HL-60 (cell line): Measurements from ENCODE around the gene STAT4.

ENCODE experiments used
- DNase-seq, 2 experiments: peaks; one replicate each; pipeline ENCODE4 v3.0.0-alpha.2; 2010 to 2020; ENCODE audit warnings: low read depth in 1 of 2, low spot score in 1 of 2
- H3K27ac ChIP-seq: fragments of 250-450 bp; sonication (Bioruptor Pico); replicated peaks from 2 replicates; pipeline ENCODE4 v1.5.1; 2020; ENCODE audit warnings: mild to moderate bottlenecking, moderate library complexity
- H3K27me3 ChIP-seq: fragments of 250-450 bp; sonication (Bioruptor Pico); 2 replicates; pipeline ENCODE4 v1.5.1; 2021; ENCODE audit warnings: mild to moderate bottlenecking, moderate library complexity; ENCODE audit not compliant: insufficient read depth, poor library complexity, severe bottlenecking
- H3K4me3 ChIP-seq: replicated peaks from 2 replicates; pipeline ENCODE4 v1.5.1; 2011; ENCODE audit warnings: mild to moderate bottlenecking, control low read depth, low read length; ENCODE audit not compliant: insufficient read depth
- CTCF ChIP-seq: IDR thresholded peaks from one replicate; pipeline ENCODE4 v1.5.1; 2011; ENCODE audit warnings: low read length, control low read depth, inconsistent platforms; ENCODE audit not compliant: insufficient read depth
- GABPA ChIP-seq: IDR thresholded peaks from 2 replicates; pipeline ENCODE4 v1.6.1; 2012; ENCODE audit warnings: low read depth
- POLR2AphosphoS5 ChIP-seq: IDR thresholded peaks from 2 replicates; pipeline ENCODE4 v1.6.1; 2012; ENCODE audit warnings: low read depth
- REST ChIP-seq: IDR thresholded peaks from 2 replicates; pipeline ENCODE4 v1.6.1; 2012; ENCODE audit warnings: low read depth; ENCODE audit not compliant: insufficient replicate concordance
- SPI1 ChIP-seq: IDR thresholded peaks from 2 replicates; pipeline ENCODE4 v1.6.1; 2012; ENCODE audit warnings: low read depth, mild to moderate bottlenecking, borderline replicate concordance

Gene STAT4

GRCh38 chr2:191169456-191170300 lies 18.9 kb upstream of the STAT4 start:
- peaks cover 7% of the 10 kb centered on the region for H3K27me3 ChIP-seq
- DNase-seq, result no peak
- no peak overlapping the region for H3K27ac ChIP-seq
- H3K4me3 ChIP-seq, result no peak overlapping the region
- no peak for TF ChIP-seq SPI1
- TF ChIP-seq POLR2AphosphoS5, result no peak
- TF ChIP-seq REST, result no peak
- TF ChIP-seq CTCF, result no peak
- no peak for TF ChIP-seq GABPA

- peaks cover 7% of the 10 kb centered on the region for H3K27me3 ChIP-seq
- no peak overlapping the region for H3K4me3 ChIP-seq
- no peak overlapping the region for H3K27ac ChIP-seq
- TF ChIP-seq SPI1 (no peak), CTCF (no peak), REST (no peak), POLR2AphosphoS5 (no peak), GABPA (no peak)
- DNase-seq, result no peak
These were observed 17.0 kb upstream of the STAT4 start for GRCh38 chr2:191167766-191168165.

- DNase-seq, result no peak
- no peak overlapping the region for H3K4me3 ChIP-seq
- TF ChIP-seq REST, result no peak
- no peak for TF ChIP-seq POLR2AphosphoS5
- no peak for TF ChIP-seq SPI1
- no peak for TF ChIP-seq CTCF
- no peak for TF ChIP-seq GABPA
- peaks cover 7% of the 10 kb centered on the region for H3K27me3 ChIP-seq
- no peak overlapping the region for H3K27ac ChIP-seq
These were observed 16.1 kb upstream of the STAT4 start for GRCh38 chr2:191166756-191167445.
